ENCODE data around the gene SEC61A2. TPM values are rescaled to one million over a fixed set of nuclear protein-coding genes. Genes with fewer than 3 reads are reported as not detected.

SEC61A2 gene
- total and polyA plus RNA-seq, 2 experiments from 2014 or later = 8.7 to 17.6 TPM

- TF ChIP-seq REST (IDR thresholded peaks at IDR 0.05; ENCODE audit: unreplicated experiment) (no peak), NANOG (IDR thresholded peaks at IDR 0.05; ENCODE audit: borderline replicate concordance) (no peak)
Measured at GRCh38 chr10:12207114-12207513, 77.6 kb downstream of the SEC61A2 start (continued).

- H3K27ac Mint-ChIP-seq = no peak overlapping the region
- no peak for ATAC-seq
- H3K4me1 ChIP-seq (ENCODE audit: insufficient read depth) = no peaks in the 10 kb centered on the region
- H3K36me3 ChIP-seq (ENCODE audit: insufficient read depth) = peaks cover 45% of the 10 kb centered on the region
- H3K27ac ChIP-seq (ENCODE audit: low read depth) = no peak overlapping the region
- H3K27me3 Mint-ChIP-seq (ENCODE audit: insufficient read depth, low read depth, poor library complexity) = no peaks in the 10 kb centered on the region
- no peak overlapping the region for H3K4me3 ChIP-seq
- H3K9me2 ChIP-seq (ENCODE audit: insufficient read depth) = no peaks in the 10 kb centered on the region
- H3K36me3 Mint-ChIP-seq (ENCODE audit: low read depth) = peaks cover 84% of the 10 kb centered on the region
- no peak overlapping the region for H2AFZ ChIP-seq
- H3K4me2 ChIP-seq = no peak overlapping the region
- no peaks in the 10 kb centered on the region; the same call in 1 of the 2 replicates for H3F3A ChIP-seq (replicated peaks; ENCODE audit: low read depth)
- TF ChIP-seq, protein P1, sequence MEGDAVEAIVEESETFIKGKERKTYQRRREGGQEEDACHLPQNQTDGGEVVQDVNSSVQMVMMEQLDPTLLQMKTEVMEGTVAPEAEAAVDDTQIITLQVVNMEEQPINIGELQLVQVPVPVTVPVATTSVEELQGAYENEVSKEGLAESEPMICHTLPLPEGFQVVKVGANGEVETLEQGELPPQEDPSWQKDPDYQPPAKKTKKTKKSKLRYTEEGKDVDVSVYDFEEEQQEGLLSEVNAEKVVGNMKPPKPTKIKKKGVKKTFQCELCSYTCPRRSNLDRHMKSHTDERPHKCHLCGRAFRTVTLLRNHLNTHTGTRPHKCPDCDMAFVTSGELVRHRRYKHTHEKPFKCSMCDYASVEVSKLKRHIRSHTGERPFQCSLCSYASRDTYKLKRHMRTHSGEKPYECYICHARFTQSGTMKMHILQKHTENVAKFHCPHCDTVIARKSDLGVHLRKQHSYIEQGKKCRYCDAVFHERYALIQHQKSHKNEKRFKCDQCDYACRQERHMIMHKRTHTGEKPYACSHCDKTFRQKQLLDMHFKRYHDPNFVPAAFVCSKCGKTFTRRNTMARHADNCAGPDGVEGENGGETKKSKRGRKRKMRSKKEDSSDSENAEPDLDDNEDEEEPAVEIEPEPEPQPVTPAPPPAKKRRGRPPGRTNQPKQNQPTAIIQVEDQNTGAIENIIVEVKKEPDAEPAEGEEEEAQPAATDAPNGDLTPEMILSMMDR (conservative IDR thresholded peaks at IDR 0.05; ENCODE audit: low read depth in 2 of 2) = no peak
- peaks cover 25% of the 10 kb centered on the region for H4K20me1 ChIP-seq (replicated peaks; ENCODE audit: insufficient read depth)
- peaks cover 68% of the 10 kb centered on the region for H3K79me2 ChIP-seq (replicated peaks; ENCODE audit: insufficient read depth)
- no peak for DNase-seq (ENCODE audit: low spot score)
- H3K27me3 ChIP-seq (ENCODE audit: insufficient read depth) = no peaks in the 10 kb centered on the region
- H3K4me3 Mint-ChIP-seq = no peak overlapping the region
- H3K9me3 Mint-ChIP-seq = no peaks in the 10 kb centered on the region
- no peaks in the 10 kb centered on the region for H3K4me1 Mint-ChIP-seq
Measured at GRCh38 chr10:12208460-12208859, 79.0 kb downstream of the SEC61A2 start.

- Mint-ChIP-seq H3K4me1 (no peaks in the 10 kb centered on the region), H3K27me3 (ENCODE audit: insufficient read depth, low read depth, poor library complexity) (no peaks in the 10 kb centered on the region), H3K9me3 (no peaks in the 10 kb centered on the region), H3K36me3 (ENCODE audit: low read depth) (peaks cover 75% of the 10 kb centered on the region), H3K4me3 (no peak overlapping the region), H3K27ac (no peak overlapping the region)
- Histone ChIP-seq H3K9me2 (ENCODE audit: insufficient read depth) (no peaks in the 10 kb centered on the region), H2AFZ (no peak overlapping the region), H3K79me2 (replicated peaks; ENCODE audit: insufficient read depth) (peaks cover 46% of the 10 kb centered on the region), H3F3A (replicated peaks; ENCODE audit: low read depth) (no peaks in the 10 kb centered on the region; the same call in 1 of the 2 replicates), H3K4me1 (ENCODE audit: insufficient read depth) (no peaks in the 10 kb centered on the region), H4K20me1 (replicated peaks; ENCODE audit: insufficient read depth) (peaks cover 14% of the 10 kb centered on the region), H3K36me3 (ENCODE audit: insufficient read depth) (peaks cover 44% of the 10 kb centered on the region), H3K27ac (ENCODE audit: low read depth) (no peak overlapping the region), H3K4me2 (no peak overlapping the region), H3K27me3 (ENCODE audit: insufficient read depth) (no peaks in the 10 kb centered on the region), H3K4me3 (no peak overlapping the region)
- DNase-seq (ENCODE audit: low spot score) (no peak), ATAC-seq (no peak)
- TF ChIP-seq NANOG (IDR thresholded peaks at IDR 0.05; ENCODE audit: borderline replicate concordance) = no peak
Measured at GRCh38 chr10:12212454-12212853, 83.0 kb downstream of the SEC61A2 start.

All from GM23338 (cell line).